IMR-90 (cell line): ENCODE results near the gene MAB21L2. TPM values are rescaled to one million over a fixed set of nuclear protein-coding genes. Genes with fewer than 3 reads are reported as not detected.

Source experiments
- ATAC-seq: fragments of 200-7000 bp; cut with Tn5 transposase; 2 replicates; pipeline ENCODE4 v1.9.1; 2020; ENCODE audit warnings: low read depth, mild to moderate bottlenecking, moderate library complexity
- BruUV-seq: library from RNA; stranded (reverse); fragments of 400-500 nt; replicated peaks from 2 replicates; lab custom pipeline; 2021; lab: Mats Ljungman, UMichigan
- CTCF ChIA-PET: fragments of 300-600 bp; formaldehyde crosslinking; extraction: SDS; loops from one replicate; lab custom pipeline; 2021; ENCODE audit warnings: antibody characterized with exemption; lab: Yijun Ruan, JAX
- POLR2A ChIA-PET: fragments of 300-600 bp; sonication (Branson Sonifier 250); formaldehyde crosslinking; loops from one replicate; lab custom pipeline; 2022; ENCODE audit warnings: antibody characterized with exemption; ENCODE audit not compliant: unreplicated experiment; lab: Charles Lee
- DNase-seq: peaks from one replicate; pipeline ENCODE4 v3.0.0; 2013
- H2AFZ ChIP-seq: replicated peaks from 2 replicates; pipeline ENCODE3; 2013; ENCODE audit warnings: low read length, mild to moderate bottlenecking; ENCODE audit not compliant: poor library complexity
- H2AK5ac ChIP-seq: 2 replicates; pipeline ENCODE4 v1.6.1; 2013; ENCODE audit warnings: low read depth, low read length, inconsistent platforms
- H2AK9ac ChIP-seq: replicated peaks from 2 replicates; pipeline ENCODE3; 2013; ENCODE audit warnings: mild to moderate bottlenecking, low read depth, low read length, moderate library complexity; ENCODE audit not compliant: poor library complexity
- H2BK120ac ChIP-seq: 2 replicates; pipeline ENCODE4 v1.6.1; 2013; ENCODE audit warnings: low read depth, low read length, inconsistent platforms
- H2BK15ac ChIP-seq: 3 replicates; pipeline ENCODE4 v1.6.1; 2013; ENCODE audit warnings: low read depth, low read length, inconsistent platforms
- H2BK20ac ChIP-seq: 2 replicates; pipeline ENCODE4 v1.6.1; 2013; ENCODE audit warnings: low read depth, mild to moderate bottlenecking, inconsistent platforms, low read length, moderate library complexity
- H2BK5ac ChIP-seq: 2 replicates; pipeline ENCODE4 v1.6.1; 2013; ENCODE audit warnings: mild to moderate bottlenecking, low read depth, low read length, inconsistent platforms; ENCODE audit not compliant: poor library complexity, severe bottlenecking
- H3K14ac ChIP-seq: replicated peaks from 2 replicates; pipeline ENCODE4 v1.6.1; 2013; ENCODE audit warnings: low read depth, low read length, inconsistent platforms
- H3K18ac ChIP-seq: 2 replicates; pipeline ENCODE4 v1.6.1; 2013; ENCODE audit warnings: low read depth, low read length, control low read depth
- H3K23ac ChIP-seq: 2 replicates; pipeline ENCODE4 v1.6.1; 2013; ENCODE audit warnings: low read depth, low read length, inconsistent platforms
- H3K27ac ChIP-seq: 2 replicates; pipeline ENCODE4 v1.5.1; 2013; ENCODE audit warnings: mild to moderate bottlenecking, control low read depth, low read length; ENCODE audit not compliant: insufficient read depth
- H3K27me3 ChIP-seq: 2 replicates; pipeline ENCODE4 v1.6.1; 2013; ENCODE audit warnings: low read length; ENCODE audit not compliant: control insufficient read depth, insufficient read depth
- H3K36me3 ChIP-seq: 2 replicates; pipeline ENCODE4 v1.6.1; 2013; ENCODE audit warnings: low read length, mixed read lengths; ENCODE audit not compliant: control insufficient read depth, insufficient read depth
- H3K4ac ChIP-seq: 2 replicates; pipeline ENCODE4 v1.6.1; 2013; ENCODE audit warnings: low read depth, low read length, inconsistent platforms
- H3K4me1 ChIP-seq: 2 replicates; pipeline ENCODE4 v1.6.1; 2013; ENCODE audit warnings: low read length, mixed read lengths; ENCODE audit not compliant: control insufficient read depth, insufficient read depth
- H3K4me2 ChIP-seq: 2 replicates; pipeline ENCODE4 v1.6.1; 2013; ENCODE audit warnings: low read depth, mild to moderate bottlenecking, control low read depth, low read length, moderate library complexity
- H3K4me3 ChIP-seq: 2 replicates; pipeline ENCODE4 v1.5.1; 2013; ENCODE audit warnings: low read depth, mild to moderate bottlenecking, control low read depth, low read length, moderate library complexity; ENCODE audit not compliant: insufficient read depth
- H3K56ac ChIP-seq: 2 replicates; pipeline ENCODE4 v1.6.1; 2013; ENCODE audit warnings: low read length, inconsistent platforms; ENCODE audit not compliant: insufficient read depth; ENCODE audit errors: extremely low read depth
- H3K79me1 ChIP-seq, 2 experiments: 2 replicates each; pipeline ENCODE4 v1.6.1; 2013; ENCODE audit warnings: low read length in 2 of 2, inconsistent platforms in 1 of 2, low read depth in 1 of 2
- H3K9ac ChIP-seq: 2 replicates; pipeline ENCODE4 v1.6.1; 2013; ENCODE audit warnings: low read depth, low read length, control low read depth
- H3K9me1 ChIP-seq: 2 replicates; pipeline ENCODE4 v1.6.1; 2013; ENCODE audit warnings: low read length, inconsistent platforms; ENCODE audit not compliant: insufficient read depth
- H3K9me3 ChIP-seq: 2 replicates; pipeline ENCODE4 v1.6.1; 2013; ENCODE audit warnings: low read length; ENCODE audit not compliant: control insufficient read depth, insufficient read depth
- H4K20me1 ChIP-seq: 2 replicates; pipeline ENCODE4 v1.6.1; 2013; ENCODE audit warnings: low read length, inconsistent platforms; ENCODE audit not compliant: insufficient read depth
- H4K5ac ChIP-seq: 2 replicates; pipeline ENCODE4 v1.6.1; 2013; ENCODE audit warnings: mild to moderate bottlenecking, low read depth, low read length, control low read depth
- H4K8ac ChIP-seq, 2 experiments: 2 replicates each; pipeline ENCODE4 v1.6.1; 2013; ENCODE audit warnings: low read depth in 2 of 2, low read length in 2 of 2, control low read depth in 1 of 2, inconsistent platforms in 1 of 2
- H4K91ac ChIP-seq: 2 replicates; pipeline ENCODE4 v1.6.1; 2013; ENCODE audit warnings: low read depth, low read length, inconsistent platforms; ENCODE audit not compliant: insufficient read depth
- BHLHE40 ChIP-seq: fragments of 150-350 bp; IDR thresholded peaks from 2 replicates; pipeline ENCODE4 v1.6.1; 2016; ENCODE audit warnings: mild to moderate bottlenecking, low read depth, low read length
- CEBPB ChIP-seq: IDR thresholded peaks from 2 replicates; pipeline ENCODE4 v1.6.1; 2012; ENCODE audit warnings: low read depth, low read length, improper control_type of control experiment
- CHD1 ChIP-seq: IDR thresholded peaks from 2 replicates; pipeline ENCODE4 v1.6.1; 2012; ENCODE audit warnings: low read depth, low read length, improper control_type of control experiment
- CTCF ChIP-seq: conservative IDR thresholded peaks from 2 replicates; pipeline ENCODE4 v1.5.1; 2012; ENCODE audit warnings: mild to moderate bottlenecking, low read depth, low read length, improper control_type of control experiment
- ELK1 ChIP-seq: fragments of 150-350 bp; IDR thresholded peaks from 2 replicates; pipeline ENCODE4 v1.6.1; 2016; ENCODE audit warnings: low read depth, mild to moderate bottlenecking, low read length, moderate library complexity, borderline replicate concordance
- FOS ChIP-seq: fragments of 150-350 bp; IDR thresholded peaks from 2 replicates; pipeline ENCODE4 v1.6.1; 2016; ENCODE audit warnings: low read depth, low read length
- MAFK ChIP-seq: IDR thresholded peaks from 2 replicates; pipeline ENCODE4 v1.6.1; 2012; ENCODE audit warnings: low read depth, low read length, improper control_type of control experiment
- MAZ ChIP-seq: IDR thresholded peaks from 2 replicates; pipeline ENCODE4 v1.6.1; 2012; ENCODE audit warnings: low read depth, mild to moderate bottlenecking, low read length, improper control_type of control experiment, moderate library complexity, borderline replicate concordance
- MXI1 ChIP-seq: IDR thresholded peaks from 2 replicates; pipeline ENCODE4 v1.6.1; 2012; ENCODE audit warnings: low read depth, mild to moderate bottlenecking, low read length, moderate library complexity, borderline replicate concordance
- NFE2L2 ChIP-seq: fragments of 150-350 bp; IDR thresholded peaks from 2 replicates; pipeline ENCODE4 v1.6.1; 2016; ENCODE audit warnings: low read depth, mild to moderate bottlenecking, low read length
- POLR2A ChIP-seq: IDR thresholded peaks from 2 replicates; pipeline ENCODE4 v1.6.1; 2012; ENCODE audit warnings: mild to moderate bottlenecking, low read depth, low read length
- RAD21 ChIP-seq: IDR thresholded peaks from 2 replicates; pipeline ENCODE4 v1.6.1; 2012; ENCODE audit warnings: low read length, improper control_type of control experiment
- RCOR1 ChIP-seq: IDR thresholded peaks from 2 replicates; pipeline ENCODE4 v1.6.1; 2012; ENCODE audit warnings: mild to moderate bottlenecking, low read length, improper control_type of control experiment; ENCODE audit not compliant: insufficient replicate concordance
- RFX5 ChIP-seq: IDR thresholded peaks from 2 replicates; pipeline ENCODE4 v1.8.0; 2012; ENCODE audit warnings: low read depth, mild to moderate bottlenecking, low read length, moderate library complexity
- SMC3 ChIP-seq: fragments of 150-350 bp; IDR thresholded peaks from 2 replicates; pipeline ENCODE4 v1.6.1; 2016; ENCODE audit warnings: low read depth, mild to moderate bottlenecking, antibody characterized with exemption, low read length, moderate library complexity
- USF2 ChIP-seq: fragments of 150-350 bp; IDR thresholded peaks from 2 replicates; pipeline ENCODE4 v1.6.1; 2017; ENCODE audit warnings: mild to moderate bottlenecking, antibody characterized with exemption, low read length, low read depth
- WGBS, 2 experiments: methylation state at CpG; one replicate each; pipeline versions ENCODE4 v1.1.5 to v1.1.7; 2013; ENCODE audit warnings: missing lambda C conversion rate in 2 of 2; ENCODE audit not compliant: insufficient read length in 1 of 2; ENCODE audit errors: extremely low coverage in 2 of 2; 5-methylcytosine and 5-hydroxymethylcytosine counted together
- dilution Hi-C: fragments of 300-500 bp; cut with HindIII; formaldehyde crosslinking; loops from one replicate; pipeline ENCODE4 v1.14.3; 2018; ENCODE audit warnings: low sequenced_read_pairs; ENCODE audit not compliant: unreplicated experiment
- in situ Hi-C: fragments of 300-500 bp; cut with MboI; formaldehyde crosslinking; loops from 3 replicates; pipeline ENCODE4 v1.14.3; 2019; ENCODE audit warnings: low sequenced_read_pairs, inconsistent platforms, mixed read lengths
- intact Hi-C: fragments of 100-400 bp; cut with micrococcal nuclease; formaldehyde crosslinking; loops from 2 replicates; pipeline ENCODE4 v1.10.0; 2022
- polyA plus RNA-seq, 3 experiments: library from polyadenylated mRNA; depleted of rRNA; stranded (reverse); fragments of >200 nt; gene quantifications; 2 replicates each; pipeline ENCODE4 v1.2.3, GENCODE V29; 2012; ENCODE audit warnings: low replicate concordance in 1 of 3
- total RNA-seq: library from RNA; depleted of rRNA; stranded (reverse); fragments of >200 nt; gene quantifications from 2 replicates; pipeline ENCODE4 v1.2.3, GENCODE V29; 2012

MAB21L2 gene
- total and polyA plus RNA-seq, 2 of the 4 experiments (the other 2 are of a cell fraction), result 7.6 to 12.0 TPM

GRCh38 chr4:150540959-150541360, 41.0 kb upstream of the MAB21L2 start:
- H2BK120ac ChIP-seq, result no peak overlapping the region
- no peak overlapping the region for H2AK9ac ChIP-seq
- ChIA-PET POLR2A (no interaction called here), CTCF (interaction anchor here (0.5 kb wide), 1 partner anchor 78 kb away, joined by 3 read pairs; no protein-coding TSS in a partner anchor)
- TF ChIP-seq RCOR1, result no peak
- TF ChIP-seq BHLHE40, result no peak
- no peak for TF ChIP-seq MAZ
- no peak for TF ChIP-seq CHD1
- TF ChIP-seq RFX5, result no peak
- no peak for TF ChIP-seq POLR2A
- TF ChIP-seq MAFK, result no peak
- no peak for TF ChIP-seq USF2
- TF ChIP-seq ELK1, result no peak
- no peak for TF ChIP-seq RAD21
- no peak for TF ChIP-seq SMC3
- no peak for TF ChIP-seq MXI1
- TF ChIP-seq CTCF, result no peak
- TF ChIP-seq FOS, result no peak
- TF ChIP-seq NFE2L2, result no peak
- no peak for TF ChIP-seq CEBPB
- no peaks in the 10 kb centered on the region for H3K79me1 ChIP-seq
- no peak overlapping the region for H3K23ac ChIP-seq
- no peaks in the 10 kb centered on the region for H3K9me3 ChIP-seq
- H3K4me2 ChIP-seq, result no peak overlapping the region
- no peak overlapping the region for H3K18ac ChIP-seq
- no peak overlapping the region for H2BK15ac ChIP-seq
- H4K91ac ChIP-seq, result no peak overlapping the region
- no peak overlapping the region for H4K5ac ChIP-seq
- ATAC-seq (no peak), DNase-seq (peak; percentile 5)
- no peak overlapping the region for H3K56ac ChIP-seq
- H3K27ac ChIP-seq, result no peak overlapping the region
- no peak overlapping the region for H2AFZ ChIP-seq
- no peaks in the 10 kb centered on the region for H3K27me3 ChIP-seq
- dilution Hi-C loops (no loop called here), in situ Hi-C loops (no loop called here), intact Hi-C loops (no loop called here)
- H3K36me3 ChIP-seq, result no peaks in the 10 kb centered on the region
- no peak overlapping the region for H3K4me3 ChIP-seq
- H4K20me1 ChIP-seq, result no peaks in the 10 kb centered on the region
- H4K8ac ChIP-seq, result no peak overlapping the region
- H3K9me1 ChIP-seq, result no peaks in the 10 kb centered on the region
- WGBS, 2 experiments, result no CpG with 5 or more reads among the region's 3 CpGs
- H3K14ac ChIP-seq, result no peak overlapping the region
- no peak overlapping the region for H2BK5ac ChIP-seq
- H3K4me1 ChIP-seq, result no peaks in the 10 kb centered on the region
- BruUV-seq, result no TSS peak
- H2AK5ac ChIP-seq, result no peak overlapping the region
- H3K4ac ChIP-seq, result no peak overlapping the region
- H3K9ac ChIP-seq, result no peak overlapping the region
- H2BK20ac ChIP-seq, result no peak overlapping the region
